Right forelimb (tissue), 1 donor: Measurements from ENCODE around the gene MTCH2.

Source experiments
- DNase-seq: peaks from one replicate; pipeline ENCODE4 v3.0.0-alpha.2; 2018

Gene MTCH2

GRCh38 chr11:47631473-47631872, 10.9 kb downstream of the MTCH2 start:
- DNase-seq, result no peak

GRCh38 chr11:47628026-47628425, 14.3 kb downstream of the MTCH2 start:
- no peak for DNase-seq

- DNase-seq, result no peak
Measured at GRCh38 chr11:47626234-47626633, 16.1 kb downstream of the MTCH2 start.

- DNase-seq, result no peak
Measured at GRCh38 chr11:47620836-47621378, 21.5 kb downstream of the MTCH2 start.

GRCh38 chr11:47617417-47617809, 24.9 kb downstream of the MTCH2 start:
- no peak for DNase-seq

- no peak for DNase-seq
Measured at GRCh38 chr11:47616726-47617416, 25.5 kb downstream of the MTCH2 start.

GRCh38 chr11:47615249-47615648, 27.1 kb downstream of the MTCH2 start:
- DNase-seq, result no peak

- no peak for DNase-seq
Measured at GRCh38 chr11:47611348-47611794, 31.0 kb downstream of the MTCH2 start.

- DNase-seq, result no peak
Measured at GRCh38 chr11:47609675-47610074, 32.7 kb downstream of the MTCH2 start.

- DNase-seq, result no peak
Measured at GRCh38 chr11:47607380-47607779, 35.0 kb downstream of the MTCH2 start.

- DNase-seq, result no peak
Measured at GRCh38 chr11:47606731-47607130, 35.6 kb downstream of the MTCH2 start.

GRCh38 chr11:47605921-47606320, 36.4 kb downstream of the MTCH2 start:
- no peak for DNase-seq

- DNase-seq, result no peak
Measured at GRCh38 chr11:47603295-47603694, 39.1 kb downstream of the MTCH2 start.

- no peak for DNase-seq
Measured at GRCh38 chr11:47599902-47600301, 42.5 kb downstream of the MTCH2 start.

- no peak for DNase-seq
Measured at GRCh38 chr11:47595967-47596366, 46.4 kb downstream of the MTCH2 start.

GRCh38 chr11:47595029-47595428, 47.3 kb downstream of the MTCH2 start:
- no peak for DNase-seq

GRCh38 chr11:47593934-47594855, 48.2 kb downstream of the MTCH2 start, which contains the start of gene C1QTNF4:
Gene C1QTNF4, minus strand, starts transcription at chr11:47594411. Its CDS starts 3,601 bp downstream, at chr11:47590810.
- no peak for DNase-seq

GRCh38 chr11:47593492-47593933, 48.8 kb downstream of the MTCH2 start:
- DNase-seq, result no peak

GRCh38 chr11:47592970-47593369, 49.4 kb downstream of the MTCH2 start:
- DNase-seq, result no peak

GRCh38 chr11:47592251-47592650, 50.1 kb downstream of the MTCH2 start:
- DNase-seq, result no peak

- DNase-seq, result no peak
Measured at GRCh38 chr11:47591764-47592163, 50.6 kb downstream of the MTCH2 start.

GRCh38 chr11:47589977-47590861, 52.1 kb downstream of the MTCH2 start:
- DNase-seq, result peak; percentile 83

GRCh38 chr11:47589584-47589976, 52.8 kb downstream of the MTCH2 start:
- no peak for DNase-seq
